Islet of Langerhans (tissue), 1 donor: Measurements from ENCODE around the gene SVOP.

Experiments used
- FAIRE-seq: peaks from one replicate; lab custom pipeline; 2011; peaks lifted over from hg19 to GRCh38; lab: Jason Lieb, UNC

Gene SVOP

GRCh38 chr12:108977360-108977759 lies 43.5 kb downstream of the SVOP start:
- FAIRE-seq: no peak

- FAIRE-seq: no peak
Measured at GRCh38 chr12:108975024-108975593, 45.8 kb downstream of the SVOP start.

- FAIRE-seq: no peak
Measured at GRCh38 chr12:108973629-108974152, 47.2 kb downstream of the SVOP start.

- FAIRE-seq: no peak
Measured at GRCh38 chr12:108972358-108972757, 48.5 kb downstream of the SVOP start.

GRCh38 chr12:108969622-108970021 lies 51.2 kb downstream of the SVOP start:
- no peak for FAIRE-seq

GRCh38 chr12:108967869-108968540 lies 52.9 kb downstream of the SVOP start:
- no peak for FAIRE-seq

- no peak for FAIRE-seq
Measured at GRCh38 chr12:108966378-108967151, 54.3 kb downstream of the SVOP start.

- FAIRE-seq: no peak
Measured at GRCh38 chr12:108965886-108966285, 55.0 kb downstream of the SVOP start.

GRCh38 chr12:108964371-108965352 lies 56.2 kb downstream of the SVOP start:
- FAIRE-seq: no peak

GRCh38 chr12:108962256-108962655 lies 58.6 kb downstream of the SVOP start:
- no peak for FAIRE-seq

- no peak for FAIRE-seq
Measured at GRCh38 chr12:108959748-108960655, 60.9 kb downstream of the SVOP start.

- no peak for FAIRE-seq
Measured at GRCh38 chr12:108955225-108955835, 65.5 kb downstream of the SVOP start.

- FAIRE-seq: peak; percentile 76
Measured at GRCh38 chr12:108950991-108951739, 69.7 kb downstream of the SVOP start.

- no peak for FAIRE-seq
Measured at GRCh38 chr12:108949976-108950375, 70.9 kb downstream of the SVOP start.

GRCh38 chr12:108948367-108948766 lies 72.5 kb downstream of the SVOP start:
- no peak for FAIRE-seq

GRCh38 chr12:108947097-108947496 lies 73.8 kb downstream of the SVOP start:
- FAIRE-seq: no peak

GRCh38 chr12:108940138-108940537 lies 80.7 kb downstream of the SVOP start:
- FAIRE-seq: no peak

- FAIRE-seq: no peak
Measured at GRCh38 chr12:108939594-108939993, 81.3 kb downstream of the SVOP start.

- FAIRE-seq: no peak
Measured at GRCh38 chr12:108938247-108938924, 82.5 kb downstream of the SVOP start.
